A673 (cell line): ENCODE results near the gene SH3PXD2B.

Experiments used
- EZH2 ChIP-seq: fragments of 200-600 bp; sonication (generic); IDR thresholded peaks from 2 replicates; pipeline ENCODE4 v1.6.1; 2017; ENCODE audit warnings: borderline replicate concordance, low read depth, mild to moderate bottlenecking, mixed read lengths, antibody characterized with exemption, low read length; ENCODE audit not compliant: poor library complexity, severe bottlenecking
- TF ChIP-seq, protein P1 (sequence below): fragments of 300-800, 200-600 bp; sonication (generic); conservative IDR thresholded peaks from 2 replicates; pipeline ENCODE4 v1.5.1; 2017; ENCODE audit warnings: low read depth, mild to moderate bottlenecking, antibody characterized with exemption, low read length, moderate library complexity, mixed read lengths

DNA sequence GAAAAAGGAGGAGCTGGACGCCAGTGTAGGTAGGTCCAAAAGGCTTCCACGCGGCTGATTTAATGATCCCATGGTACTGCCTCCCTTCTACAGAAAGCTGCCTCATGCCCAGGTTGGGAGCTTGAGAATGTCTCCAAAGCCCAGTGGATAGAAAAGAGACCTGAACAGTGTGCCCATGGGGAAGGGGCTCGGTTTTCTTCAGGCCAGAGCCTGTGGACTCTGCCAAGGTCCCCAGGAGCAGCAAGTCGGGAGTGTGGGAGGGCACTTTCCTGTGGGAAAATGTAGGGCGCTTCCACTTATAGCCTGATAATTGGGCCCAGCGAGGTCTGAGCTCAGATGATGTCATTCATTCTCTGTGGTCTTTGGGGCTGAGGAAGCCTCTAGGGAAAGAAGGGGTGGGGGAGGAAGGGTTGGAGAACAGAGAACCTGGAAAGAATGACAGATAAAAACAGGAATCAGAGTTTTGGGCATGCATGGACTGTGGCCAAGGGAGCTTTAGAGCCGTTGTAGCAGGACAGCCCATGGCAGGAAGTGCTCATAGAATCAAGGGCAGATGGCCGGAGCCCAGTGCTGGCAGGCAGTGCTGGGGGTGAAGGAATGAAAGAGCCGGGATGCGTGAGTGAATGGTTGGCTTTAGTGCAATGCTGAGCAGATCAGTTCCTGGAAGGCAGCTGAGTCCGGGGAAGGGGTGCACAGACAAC, 42.5 kb upstream of the SH3PXD2B start:
- TF ChIP-seq, protein P1, sequence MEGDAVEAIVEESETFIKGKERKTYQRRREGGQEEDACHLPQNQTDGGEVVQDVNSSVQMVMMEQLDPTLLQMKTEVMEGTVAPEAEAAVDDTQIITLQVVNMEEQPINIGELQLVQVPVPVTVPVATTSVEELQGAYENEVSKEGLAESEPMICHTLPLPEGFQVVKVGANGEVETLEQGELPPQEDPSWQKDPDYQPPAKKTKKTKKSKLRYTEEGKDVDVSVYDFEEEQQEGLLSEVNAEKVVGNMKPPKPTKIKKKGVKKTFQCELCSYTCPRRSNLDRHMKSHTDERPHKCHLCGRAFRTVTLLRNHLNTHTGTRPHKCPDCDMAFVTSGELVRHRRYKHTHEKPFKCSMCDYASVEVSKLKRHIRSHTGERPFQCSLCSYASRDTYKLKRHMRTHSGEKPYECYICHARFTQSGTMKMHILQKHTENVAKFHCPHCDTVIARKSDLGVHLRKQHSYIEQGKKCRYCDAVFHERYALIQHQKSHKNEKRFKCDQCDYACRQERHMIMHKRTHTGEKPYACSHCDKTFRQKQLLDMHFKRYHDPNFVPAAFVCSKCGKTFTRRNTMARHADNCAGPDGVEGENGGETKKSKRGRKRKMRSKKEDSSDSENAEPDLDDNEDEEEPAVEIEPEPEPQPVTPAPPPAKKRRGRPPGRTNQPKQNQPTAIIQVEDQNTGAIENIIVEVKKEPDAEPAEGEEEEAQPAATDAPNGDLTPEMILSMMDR, result no peak
- no peak for TF ChIP-seq EZH2
